LHCN-M2 (cell line): ENCODE data around the gene TLE6. TPM values are rescaled to one million over a fixed set of nuclear protein-coding genes. Genes with fewer than 3 reads are reported as not detected.
"Not testable (repeated sequence)": the region's sequence is repeated elsewhere in the genome, so short reads cannot be mapped to it uniquely, and the experiment has no call there.

ENCODE experiments used
- DNase-seq: peaks from one replicate; pipeline ENCODE4 v3.0.0-alpha.2; 2012; ENCODE audit warnings: low read depth
- polyA plus RNA-seq: library from polyadenylated mRNA; unstranded; fragments of >200 nt; gene quantifications from one replicate; pipeline ENCODE4 v1.2.1, GENCODE V29; 2012; ENCODE audit warnings: missing spikeins
- total RNA-seq: library from RNA; depleted of rRNA; stranded (reverse); fragments of >200 nt; gene quantifications from 2 replicates; pipeline ENCODE4 v1.2.3, GENCODE V29; 2014; rRNA removed

Gene TLE6
- total RNA-seq = 0.40 TPM in 1 of 2 replicates, not detected in the other
- 0.30 TPM for polyA plus RNA-seq

GRCh38 chr19:2977001-2977745, at the start of gene TLE6:
Gene TLE6 (plus strand): TSS chr19:2977564. CDS start chr19:2978234, 670 bp downstream.
- DNase-seq = peak; percentile 84

DNA sequence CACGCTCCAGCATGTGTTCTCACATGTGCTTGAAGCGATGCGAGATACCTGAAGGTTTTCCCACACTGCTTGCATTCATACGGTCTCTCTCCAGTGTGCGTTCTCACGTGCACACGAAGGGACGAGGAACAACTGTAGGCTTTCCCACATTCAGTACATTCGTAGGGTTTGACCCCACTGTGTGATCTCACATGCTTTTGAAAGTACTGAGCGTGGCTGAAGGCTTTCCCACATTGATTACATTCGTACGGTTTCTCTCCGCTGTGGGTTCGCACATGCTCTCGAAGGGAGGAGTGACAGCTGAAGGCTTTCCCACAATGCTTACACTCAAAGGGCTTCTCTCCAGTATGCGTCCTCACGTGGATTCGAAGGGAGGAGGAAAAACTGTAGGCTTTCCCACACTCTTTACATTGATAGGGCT, 43.9 kb upstream of the TLE6 start:
- no peak for DNase-seq

DNA sequence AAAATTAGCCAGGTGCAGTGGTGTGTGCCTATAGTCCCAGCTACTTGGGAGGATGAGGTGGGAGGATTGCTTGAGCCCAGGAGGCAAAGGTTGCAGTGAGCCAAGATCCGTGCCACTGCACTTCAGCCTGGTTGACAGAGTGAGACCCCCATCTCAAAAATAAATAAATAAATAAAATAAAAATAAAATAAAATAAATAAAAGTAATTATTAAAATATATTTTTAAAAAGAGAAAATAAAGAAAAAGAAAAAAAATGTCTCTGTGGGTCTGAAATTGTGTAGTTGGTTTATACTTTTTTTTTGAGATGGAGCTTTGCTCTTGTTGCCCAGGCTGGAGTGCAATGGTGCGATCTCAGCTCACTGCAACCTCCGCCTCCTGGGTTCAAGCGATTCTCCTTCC, 41.5 kb upstream of the TLE6 start:
- DNase-seq = not testable (repeated sequence)

GRCh38 chr19:2942928-2943640, 34.3 kb upstream of the TLE6 start:
- DNase-seq = no peak

- DNase-seq = no peak
These were observed 33.0 kb upstream of the TLE6 start for GRCh38 chr19:2944403-2944774.

DNA sequence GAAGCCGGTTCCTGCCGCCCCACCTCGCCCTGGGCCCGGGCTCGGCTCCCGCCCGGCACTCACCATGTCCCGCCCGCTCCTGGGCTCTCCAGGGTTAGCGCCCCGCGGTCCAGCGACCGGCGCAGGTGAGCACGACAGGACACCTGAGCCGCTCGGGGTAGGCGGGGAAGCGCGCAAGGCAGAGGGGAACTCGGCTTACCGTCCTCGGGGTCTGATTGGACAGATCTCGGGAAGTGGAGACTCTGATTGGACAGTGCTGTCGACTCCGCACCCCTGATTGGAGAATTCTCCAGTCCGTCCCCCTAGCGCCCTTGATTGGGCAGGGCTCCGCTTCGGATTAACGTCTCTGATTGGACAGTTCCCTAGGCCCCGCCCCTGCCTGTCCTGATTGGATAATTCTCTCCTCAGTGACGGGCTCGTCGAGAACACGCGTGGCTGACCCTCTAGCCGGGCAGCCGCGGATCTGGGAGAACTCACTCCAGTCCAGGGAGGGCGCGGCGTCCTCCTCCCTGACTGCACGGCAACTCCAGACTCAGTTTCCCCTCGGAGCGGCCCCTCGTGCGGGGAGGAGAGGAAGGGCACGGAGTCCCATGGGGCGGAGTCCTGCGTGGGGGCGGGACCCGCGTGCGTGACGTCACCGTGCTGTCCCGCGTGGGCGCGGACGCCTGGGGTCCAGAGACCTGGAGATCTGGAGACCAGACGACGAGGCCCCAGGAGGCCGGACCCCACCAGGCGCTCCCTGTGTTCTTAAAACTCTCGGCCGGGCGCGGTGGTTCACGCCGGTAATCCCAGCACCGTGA, 32.4 kb upstream of the TLE6 start, which contains the start of gene ZNF77:
ZNF77 (minus strand) TSS at position 197 of the 800 bp plus-strand sequence; CDS start at position 66, 131 bp downstream.
- DNase-seq = peak; percentile 99

DNA sequence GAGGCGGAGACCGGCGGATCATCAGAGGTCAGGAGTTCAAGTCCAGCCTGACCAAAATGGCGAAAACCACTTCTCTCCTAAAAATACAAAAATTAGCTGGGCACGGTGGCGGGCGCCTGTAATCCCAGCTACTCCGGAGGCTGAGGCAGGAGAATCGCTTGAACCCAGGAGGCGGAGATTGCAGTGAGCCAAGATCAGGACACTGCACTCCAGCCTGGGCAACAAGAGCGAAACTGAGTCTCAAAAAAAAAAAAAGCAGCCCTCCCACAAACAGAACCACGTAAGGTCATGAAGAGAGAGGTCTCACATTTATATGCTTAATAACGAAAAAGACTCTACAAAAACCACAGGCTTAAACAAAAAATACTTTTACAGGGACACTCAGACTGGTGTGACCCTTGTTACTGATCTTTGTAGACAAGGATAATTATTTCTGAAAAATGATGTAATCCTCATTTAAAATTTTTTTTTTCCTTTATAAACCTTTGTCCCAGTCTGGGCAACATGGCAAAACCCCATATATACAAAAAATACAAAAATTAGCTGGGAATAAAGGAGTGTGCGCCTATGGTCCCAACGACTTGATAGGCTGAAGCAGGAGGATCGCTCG, 31.7 kb upstream of the TLE6 start:
- no peak for DNase-seq

GRCh38 chr19:2949939-2950285, 27.5 kb upstream of the TLE6 start:
- peak; percentile 13 for DNase-seq

DNA sequence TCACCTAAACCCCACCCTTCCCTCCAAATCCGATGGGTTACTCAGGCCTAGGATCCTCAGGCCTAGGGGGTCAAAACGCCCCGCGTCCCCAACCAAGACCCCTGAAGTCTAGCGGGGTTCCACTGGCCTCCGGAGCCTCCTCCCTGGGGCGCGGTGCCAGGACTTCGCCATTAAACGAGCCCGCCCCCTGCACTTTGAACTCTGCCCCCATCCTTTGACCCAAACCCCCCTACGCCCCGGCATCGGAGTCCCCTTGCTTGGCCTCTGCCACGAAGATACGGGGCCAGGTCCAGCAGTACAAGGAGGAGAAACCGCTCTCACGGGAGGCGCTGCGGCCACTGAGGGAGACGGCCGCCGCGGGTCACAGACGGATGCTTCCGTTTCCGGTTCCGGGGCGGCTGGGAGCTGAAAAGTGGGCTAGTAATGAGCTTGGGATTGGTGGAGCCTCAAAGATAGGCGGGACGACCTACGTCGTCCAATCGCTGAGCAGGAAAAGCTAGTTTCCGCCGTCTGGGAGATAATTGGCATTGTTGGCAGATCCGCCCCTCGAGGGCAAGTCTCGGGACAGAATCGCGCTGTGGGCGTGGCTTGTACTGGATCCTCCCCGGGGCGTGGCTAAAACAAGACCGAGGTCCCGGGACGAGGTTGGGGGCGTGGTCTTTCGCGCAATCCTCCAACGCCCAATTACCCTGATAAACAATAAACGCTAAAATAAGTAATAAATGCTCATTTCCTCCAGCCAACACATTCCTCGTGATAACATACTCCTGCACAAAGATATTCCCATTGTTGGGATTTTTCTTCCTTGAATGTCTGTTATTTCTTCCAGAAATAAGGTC, 26.9 kb upstream of the TLE6 start:
- peak; percentile 99 for DNase-seq

- DNase-seq = no peak
These were observed 24.3 kb upstream of the TLE6 start for GRCh38 chr19:2952953-2953481.

DNA sequence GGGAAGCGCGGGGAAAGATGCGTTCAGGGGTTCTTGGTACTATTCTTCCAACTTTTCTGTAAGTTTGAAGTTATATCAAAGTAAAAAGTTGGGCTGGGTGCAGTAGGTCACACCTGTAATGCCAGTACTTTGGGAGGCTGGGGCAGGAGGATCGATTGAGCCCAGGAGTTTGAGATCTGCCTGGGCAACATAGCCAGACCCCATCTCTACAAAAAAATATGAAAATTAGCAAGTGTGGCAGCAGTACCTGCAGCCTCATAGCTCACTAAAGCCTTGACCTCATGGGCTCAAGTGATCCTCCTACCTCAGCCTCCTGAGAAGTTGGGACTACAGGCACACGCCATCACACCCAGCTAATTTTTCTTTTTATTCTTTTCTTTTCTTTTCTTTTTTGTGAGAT, 20.2 kb upstream of the TLE6 start:
- no peak for DNase-seq

DNA sequence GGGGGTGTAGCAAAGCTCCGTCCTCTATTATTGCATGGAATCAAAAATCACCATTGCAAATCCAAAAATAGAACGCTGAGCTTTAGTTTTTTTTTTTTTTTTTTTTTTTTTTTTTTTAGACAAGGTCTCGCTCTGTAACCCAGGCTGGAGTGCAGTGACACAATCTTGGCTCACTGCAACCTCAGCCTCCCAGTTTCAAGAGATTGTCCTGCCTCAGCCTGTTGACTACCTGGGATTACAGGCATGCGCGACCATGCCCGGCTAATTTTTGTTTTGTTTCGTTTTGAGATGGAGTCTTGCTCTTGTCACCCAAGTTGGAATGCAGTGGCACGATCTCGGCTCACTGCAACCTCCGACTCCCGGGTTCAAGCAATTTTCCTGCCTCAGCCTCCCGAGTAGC, 17.2 kb upstream of the TLE6 start:
- DNase-seq = no peak

DNA sequence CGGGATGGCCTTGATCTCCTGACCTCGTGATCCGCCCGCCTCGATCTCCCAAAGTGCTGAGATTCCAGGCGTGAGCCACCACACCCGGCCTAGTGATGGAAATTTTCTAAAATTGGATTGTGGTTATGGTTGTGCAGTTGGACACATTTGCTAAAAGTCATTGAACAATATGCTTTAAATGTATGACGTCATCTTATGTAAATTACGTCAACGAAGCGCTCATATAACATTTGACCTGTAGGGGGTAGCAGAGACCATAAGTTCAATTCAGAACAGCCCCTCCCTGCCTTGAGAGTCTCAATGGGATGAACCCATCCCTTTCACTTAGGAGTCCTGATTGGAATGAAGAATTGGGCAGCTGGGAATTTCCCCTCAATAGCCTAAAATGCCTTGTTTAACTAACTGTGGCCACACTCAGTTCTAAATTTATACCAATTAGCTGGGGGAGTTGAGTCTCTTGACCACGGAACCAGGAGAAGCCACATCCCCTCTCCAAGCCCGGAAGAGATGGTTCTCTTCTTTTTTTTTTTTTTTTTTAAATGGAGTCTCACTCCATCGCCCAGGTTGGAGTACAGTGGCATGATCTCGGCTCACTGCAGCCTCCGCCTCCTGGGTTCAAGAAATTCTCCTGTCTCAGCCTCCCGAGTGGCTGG, 15.2 kb upstream of the TLE6 start:
- DNase-seq = peak; percentile 77

GRCh38 chr19:2963122-2963521, 14.2 kb upstream of the TLE6 start:
- no peak for DNase-seq

GRCh38 chr19:2963631-2964030, 13.7 kb upstream of the TLE6 start:
- not testable (repeated sequence) for DNase-seq

- no peak for DNase-seq
These were observed 12.5 kb upstream of the TLE6 start for GRCh38 chr19:2964874-2965273.

- DNase-seq = no peak
These were observed 9.4 kb upstream of the TLE6 start for GRCh38 chr19:2967972-2968371.

DNA sequence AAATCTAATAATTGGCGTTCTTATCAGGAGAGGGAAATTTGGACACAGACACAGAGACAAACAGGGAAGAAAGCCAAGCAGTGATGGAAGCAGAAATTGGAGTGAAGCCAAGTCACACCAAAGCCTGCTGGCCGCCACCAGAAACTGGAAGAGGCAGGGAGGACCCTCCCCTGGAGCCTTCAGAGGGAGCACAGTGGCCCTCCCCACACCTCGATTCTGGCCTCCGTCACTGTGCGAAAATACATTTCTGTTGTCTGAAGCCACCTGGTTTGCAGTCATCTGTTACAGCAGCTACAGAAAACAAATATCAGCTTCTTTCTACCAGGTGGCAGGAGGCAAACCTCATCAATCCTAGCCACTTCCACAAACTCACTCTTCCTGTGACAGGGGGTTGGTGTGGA, 8.3 kb upstream of the TLE6 start:
- DNase-seq = no peak

- no peak for DNase-seq
These were observed 7.0 kb upstream of the TLE6 start for GRCh38 chr19:2970201-2970835.

DNA sequence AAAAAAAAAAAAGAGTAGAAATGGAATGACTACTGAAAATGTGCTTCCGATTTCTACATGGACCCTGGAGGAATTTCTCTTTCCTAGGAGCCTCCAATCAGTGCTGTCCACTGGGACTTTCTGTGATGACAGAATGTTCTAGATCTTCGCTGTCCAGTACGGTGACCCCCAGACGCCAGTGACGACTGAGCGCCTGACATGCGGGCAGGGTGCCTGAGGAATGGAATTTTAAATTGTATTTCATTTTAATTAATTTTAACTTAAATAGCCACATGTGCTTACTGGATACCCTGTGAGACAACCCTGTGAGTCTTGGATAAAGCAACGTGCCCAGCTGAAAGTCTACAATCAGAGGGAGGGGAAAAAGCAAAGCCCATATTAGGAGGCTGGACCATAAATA, 4.1 kb upstream of the TLE6 start:
- no peak for DNase-seq
